ENCODE data around the gene NMRAL1.
A peak's percentile ranks its signal among the peaks of the same experiment; 100 is the strongest.

The NMRAL1 gene

DNA sequence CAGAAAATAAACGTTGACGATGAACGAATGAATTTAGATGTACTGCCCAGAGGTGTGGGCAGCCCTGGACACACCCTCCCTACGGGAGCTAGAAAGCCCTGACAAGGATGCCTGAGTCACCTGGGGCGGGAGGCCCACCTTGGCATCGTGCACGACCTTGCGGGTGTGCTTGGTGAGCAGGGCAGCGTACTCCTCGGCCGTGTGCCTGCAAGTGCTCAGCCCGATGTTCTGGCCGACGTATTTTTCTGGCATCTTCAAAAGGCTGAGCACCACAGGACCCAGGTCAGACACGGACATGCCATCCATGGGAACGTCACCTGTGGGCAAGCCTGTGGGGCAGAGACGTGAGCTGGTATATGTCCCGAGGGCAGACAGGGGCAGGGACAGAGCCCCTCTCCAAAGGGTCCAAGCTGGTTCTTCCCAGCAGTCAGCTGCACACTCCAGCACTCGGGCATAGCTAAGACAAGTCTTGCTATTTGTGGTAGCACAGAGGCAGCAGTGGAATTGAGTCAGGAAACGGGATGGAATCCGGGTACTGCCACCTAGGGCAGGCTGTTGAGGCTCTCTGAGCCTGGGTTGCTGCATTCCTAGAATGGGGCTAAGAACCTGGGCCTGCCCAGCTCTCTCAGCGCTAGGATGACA lies 10.8 kb downstream of the NMRAL1 start:
- no peak for DNase-seq

DNA sequence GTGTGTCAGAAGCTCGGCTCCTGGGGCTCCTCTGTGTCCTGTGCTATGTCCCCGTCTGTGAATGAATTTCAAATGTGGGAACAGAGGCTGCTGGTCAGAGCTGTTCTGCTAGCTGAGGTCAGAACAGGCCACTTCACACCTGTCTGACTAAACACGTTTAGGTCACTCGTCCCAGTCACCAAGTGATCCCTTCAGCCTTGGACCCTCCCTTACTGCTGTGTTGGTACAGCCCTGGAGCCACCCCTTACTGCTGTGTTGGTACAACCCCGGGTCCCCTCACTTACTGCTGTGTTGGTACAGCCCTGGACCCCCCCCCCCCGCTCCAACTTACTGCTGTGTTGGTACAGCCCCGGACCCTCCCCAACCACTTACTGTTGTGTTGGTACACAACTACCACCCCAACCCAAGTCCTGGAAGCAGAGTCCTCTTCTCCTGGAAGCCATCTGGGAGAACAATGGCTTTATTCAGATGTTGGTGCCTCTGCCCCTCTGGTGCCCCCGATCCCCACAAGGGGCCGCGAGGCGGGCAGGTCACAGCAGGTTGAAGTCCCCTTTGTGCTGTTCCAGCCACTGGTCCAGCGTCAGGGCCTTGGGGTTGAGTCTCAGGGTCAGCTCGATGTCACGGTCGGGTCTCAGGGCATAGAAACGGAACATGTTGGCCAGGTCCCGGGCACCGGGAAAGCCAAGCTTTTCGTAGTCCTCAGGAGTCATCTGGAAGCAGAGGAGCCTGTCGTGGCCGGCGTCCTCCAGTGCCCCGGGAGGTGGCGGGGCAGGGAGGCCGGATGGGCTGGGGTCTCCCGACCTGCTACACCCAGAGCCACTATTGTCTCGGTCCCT lies 13.0 kb downstream of the NMRAL1 start:
- DNase-seq: peak; percentile 88

DNA sequence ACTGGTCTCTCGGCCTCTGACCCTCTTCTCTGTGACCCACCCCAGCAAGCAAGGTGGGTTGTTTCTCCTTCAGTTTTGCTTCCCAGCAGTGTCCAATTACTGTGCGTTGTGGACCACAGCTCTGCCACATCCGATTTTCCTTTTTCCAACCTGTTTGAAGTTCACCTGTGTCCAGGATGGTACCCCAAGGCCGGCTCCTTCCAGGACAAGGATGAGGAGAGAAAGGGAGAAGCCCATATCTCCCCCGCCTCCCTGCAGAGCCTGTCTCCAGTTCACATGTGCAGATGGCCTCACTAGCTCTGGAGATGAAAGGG lies 13.5 kb downstream of the NMRAL1 start:
- DNase-seq: no peak

DNA sequence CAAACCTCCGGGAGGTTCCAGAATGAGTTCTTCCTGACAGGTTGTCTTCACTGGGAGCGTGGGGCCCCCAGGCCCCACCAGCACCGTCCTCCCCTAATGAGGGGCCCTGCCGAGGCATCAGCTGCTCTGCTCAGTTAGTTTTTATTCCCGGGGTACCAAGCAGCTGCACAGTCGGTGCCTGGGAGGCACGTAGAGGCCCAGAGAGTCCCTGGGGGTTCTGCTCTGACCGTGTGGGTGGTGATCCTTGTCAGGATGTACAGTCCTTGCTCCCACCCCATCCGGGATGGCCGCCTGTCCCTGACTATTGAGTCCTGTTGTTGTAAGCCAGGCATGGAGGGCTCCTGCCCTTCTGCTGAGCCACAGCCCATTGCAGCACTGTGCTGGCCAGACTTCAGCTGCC lies 18.5 kb downstream of the NMRAL1 start:
- no peak for DNase-seq

DNA sequence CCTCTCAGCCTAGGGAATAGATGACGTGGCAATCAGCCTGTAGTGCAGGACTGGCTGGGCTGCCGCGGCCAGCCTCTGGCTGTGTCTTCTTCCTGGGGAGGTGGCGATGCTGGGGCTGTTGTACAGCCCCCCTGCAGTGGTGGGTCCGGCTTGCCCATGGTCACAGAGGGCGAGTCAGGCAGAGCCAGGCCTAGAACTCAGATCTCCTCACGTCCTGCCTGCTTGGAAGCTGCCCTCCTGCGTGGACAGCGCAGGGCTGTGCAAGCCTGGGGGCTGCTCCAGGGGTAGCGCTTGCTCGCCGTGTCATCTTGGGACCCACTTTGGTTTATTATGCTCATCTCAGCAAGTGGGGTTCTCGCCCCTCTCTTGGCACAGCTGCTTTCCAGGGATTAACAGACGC lies 19.3 kb downstream of the NMRAL1 start:
- DNase-seq: no peak

DNA sequence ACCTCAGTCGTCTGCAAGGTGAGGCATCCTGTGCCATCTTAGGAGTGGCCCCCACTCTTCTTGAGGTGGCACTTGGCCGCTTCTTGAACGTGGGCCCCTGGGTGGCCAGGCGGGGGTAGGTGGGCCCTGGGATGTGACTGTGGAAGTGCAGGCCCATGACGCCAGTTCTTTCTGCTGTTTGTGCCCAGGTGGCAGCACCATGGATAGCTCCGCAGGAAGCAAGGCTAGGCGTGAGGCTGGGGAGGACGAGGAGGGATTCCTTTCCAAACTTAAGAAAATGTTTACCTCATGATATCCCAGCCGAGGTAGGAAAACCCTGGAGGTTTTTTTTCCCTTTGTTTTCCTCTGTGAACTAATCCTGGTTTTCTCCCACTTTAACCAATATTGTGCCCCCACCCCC lies 19.8 kb downstream of the NMRAL1 start:
- DNase-seq: no peak

DNA sequence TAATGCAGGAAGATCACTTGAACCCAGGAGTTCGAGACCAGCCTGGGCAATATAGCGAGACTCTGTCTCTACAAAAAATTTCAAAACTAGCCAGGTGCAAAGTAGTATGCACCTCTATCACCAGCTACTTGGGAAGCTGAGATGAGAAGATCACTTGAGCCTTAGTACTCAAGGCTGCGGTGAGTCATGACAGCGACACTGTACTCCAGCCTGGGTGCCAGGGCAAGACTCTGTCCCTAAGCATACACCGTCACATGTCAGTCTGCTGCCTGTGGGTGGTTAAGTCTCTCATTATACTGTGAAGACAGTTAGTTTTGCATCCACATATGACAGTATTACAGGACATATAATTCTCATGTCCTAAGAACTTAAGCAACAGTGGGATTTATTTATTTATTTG lies 21.8 kb downstream of the NMRAL1 start:
- no peak for DNase-seq

DNA sequence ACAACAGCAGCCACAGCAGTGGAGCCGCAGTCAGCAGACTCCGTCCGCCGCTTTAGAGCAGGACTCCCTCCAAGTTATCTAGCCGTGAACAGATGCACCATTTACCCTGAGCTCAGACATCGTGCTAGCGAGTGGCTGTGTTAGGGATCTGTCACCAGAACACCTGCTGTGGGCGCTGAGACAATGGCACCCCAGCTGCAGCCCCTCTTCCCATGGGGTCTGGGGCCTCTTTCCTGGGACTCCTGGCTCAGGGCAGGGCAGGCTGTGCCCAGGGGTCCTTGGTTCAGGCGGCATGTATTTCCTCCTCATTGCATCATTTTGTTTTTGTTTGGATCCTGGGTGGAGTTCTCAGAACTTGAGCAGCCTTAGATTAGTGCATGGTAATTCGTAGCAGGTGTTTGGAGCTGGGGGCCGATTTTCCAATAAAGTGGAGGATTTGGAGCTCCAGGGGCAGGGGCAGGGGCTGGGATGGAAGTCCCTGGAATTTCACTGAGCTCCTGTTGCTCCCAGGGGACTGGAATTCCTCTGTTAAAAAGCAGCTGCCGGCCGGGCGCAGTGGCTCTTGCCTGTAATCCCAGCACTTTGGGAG lies 23.4 kb downstream of the NMRAL1 start:
- peak; percentile 41 for DNase-seq

DNA sequence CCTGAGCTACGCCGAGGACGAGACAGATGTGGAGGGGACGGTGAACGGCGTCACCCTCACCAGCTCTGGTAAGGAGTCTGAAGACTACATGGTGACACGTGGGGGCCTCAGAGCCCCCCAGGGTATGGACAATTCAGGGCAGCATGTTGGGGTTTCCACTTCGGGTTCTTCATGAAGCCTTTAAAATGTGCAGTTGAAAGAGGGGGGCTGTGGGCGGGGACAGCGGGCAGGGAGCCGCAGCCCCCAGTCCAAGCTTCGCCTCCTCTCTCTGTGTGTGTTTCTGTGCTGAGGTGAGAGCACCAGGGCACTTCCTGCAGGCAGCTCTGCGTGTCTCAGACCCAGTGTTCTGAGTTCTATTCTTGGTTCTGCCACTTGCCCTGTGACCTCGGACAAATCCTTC lies 24.0 kb downstream of the NMRAL1 start:
- DNase-seq: no peak

DNA sequence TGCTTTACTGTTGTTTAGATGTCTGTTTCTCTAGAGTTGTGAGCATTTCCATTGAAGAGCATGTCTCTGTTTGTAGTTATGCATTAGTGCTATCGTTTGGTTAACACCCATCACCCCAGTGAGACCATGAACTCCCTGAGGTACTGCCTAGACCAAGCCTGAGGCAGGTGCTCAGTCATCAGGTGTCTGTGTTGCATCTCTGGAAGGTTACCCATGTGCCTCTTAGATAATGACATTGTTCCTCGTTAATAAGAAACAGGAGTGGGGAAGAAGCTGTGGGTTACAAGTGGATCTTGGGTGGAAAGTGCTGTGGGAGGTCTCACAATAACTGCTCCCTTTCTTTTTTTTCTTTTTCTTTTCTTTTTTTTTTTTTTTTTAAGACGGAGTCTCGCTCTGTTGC lies 30.4 kb downstream of the NMRAL1 start:
- DNase-seq: no peak

DNA sequence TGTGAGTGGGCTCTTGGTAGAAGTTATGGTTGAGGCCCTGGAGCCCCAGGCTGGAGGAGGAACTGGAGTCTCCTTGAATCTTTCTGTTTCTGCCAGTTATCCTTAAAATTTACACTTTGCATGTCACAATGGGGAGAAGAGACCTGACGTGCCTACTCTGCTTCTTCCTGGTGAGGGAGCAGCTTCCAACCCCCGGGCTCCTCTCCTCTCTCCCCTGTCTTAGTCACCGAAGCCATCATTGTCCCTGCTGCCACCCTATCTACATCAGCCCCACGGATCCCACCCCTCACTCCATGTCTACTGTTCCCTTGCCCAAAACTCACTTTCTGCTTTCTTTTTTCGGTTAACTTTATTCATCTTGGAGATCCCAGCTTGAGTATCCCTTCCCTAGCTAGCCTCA lies 31.2 kb downstream of the NMRAL1 start:
- no peak for DNase-seq

DNA sequence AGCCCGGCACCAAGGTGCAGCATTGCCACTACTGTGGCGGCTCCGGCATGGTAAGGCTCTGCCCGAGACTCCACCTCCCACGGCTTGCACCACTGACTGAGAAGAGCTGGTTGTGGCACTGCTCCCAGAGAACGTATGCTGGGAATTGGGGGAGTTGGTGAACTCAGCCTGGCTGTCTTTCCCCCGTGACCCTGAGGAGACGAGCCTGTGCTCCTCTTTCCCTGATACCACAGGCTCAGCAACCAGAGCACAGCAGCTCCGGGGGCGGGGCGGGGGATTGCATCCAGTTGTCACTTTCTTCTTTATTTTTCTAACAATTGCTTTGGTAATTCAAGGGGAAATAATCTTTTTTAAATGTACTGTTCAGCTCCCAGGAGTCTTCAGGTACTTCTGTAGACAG lies 32.1 kb downstream of the NMRAL1 start:
- DNase-seq: no peak

DNA sequence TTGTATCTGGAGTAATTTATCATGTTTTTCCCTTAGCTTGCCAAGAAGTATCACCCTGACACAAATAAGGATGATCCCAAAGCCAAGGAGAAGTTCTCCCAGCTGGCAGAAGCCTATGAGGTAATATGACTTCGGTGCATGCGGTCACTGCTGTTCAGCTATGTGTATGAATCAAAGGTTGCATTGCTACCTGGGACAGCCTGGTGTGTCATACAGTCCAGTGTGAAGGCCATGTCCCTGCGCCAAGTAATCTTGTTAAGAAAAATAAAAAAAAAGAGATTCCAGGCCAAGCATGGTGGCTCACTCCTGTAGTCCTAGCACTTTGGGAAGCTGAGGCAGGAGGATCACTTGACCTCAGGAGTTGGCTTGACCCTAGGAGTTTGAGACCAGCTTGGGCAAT lies 37.1 kb downstream of the NMRAL1 start:
- DNase-seq: no peak

DNA sequence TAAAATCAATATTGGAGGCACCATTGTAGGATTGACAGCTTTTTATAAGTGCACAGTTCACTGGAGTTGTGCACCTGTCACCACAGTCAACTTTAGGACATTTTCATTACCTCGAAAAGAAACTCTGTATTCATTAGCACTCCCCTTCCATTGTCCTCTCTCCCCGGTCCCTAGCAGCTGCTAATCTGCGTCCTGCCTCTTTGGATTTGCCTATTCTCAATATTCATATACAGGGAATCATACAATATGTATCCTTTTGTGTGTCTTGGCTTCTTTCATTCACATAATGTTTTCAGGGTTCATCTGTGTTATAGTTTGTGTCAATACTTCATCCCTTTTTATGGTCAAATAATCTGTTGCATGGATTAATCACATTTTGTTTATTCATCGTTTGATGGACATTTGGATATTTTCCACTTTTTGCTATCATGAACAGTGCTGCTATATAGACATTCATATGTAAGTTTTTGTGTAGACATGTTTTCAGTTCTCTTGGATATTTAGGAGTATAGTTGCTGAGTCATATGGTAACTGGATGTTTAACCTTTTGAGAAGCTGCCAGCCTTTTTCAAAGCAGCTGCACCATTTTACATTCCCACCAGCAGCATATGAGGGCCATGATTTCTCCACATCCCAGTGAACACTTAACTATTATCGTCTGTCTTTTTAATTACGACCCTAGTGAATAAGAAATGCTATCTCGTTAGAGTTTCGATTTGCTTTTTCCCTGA lies 38.9 kb downstream of the NMRAL1 start:
- no peak for DNase-seq

DNA sequence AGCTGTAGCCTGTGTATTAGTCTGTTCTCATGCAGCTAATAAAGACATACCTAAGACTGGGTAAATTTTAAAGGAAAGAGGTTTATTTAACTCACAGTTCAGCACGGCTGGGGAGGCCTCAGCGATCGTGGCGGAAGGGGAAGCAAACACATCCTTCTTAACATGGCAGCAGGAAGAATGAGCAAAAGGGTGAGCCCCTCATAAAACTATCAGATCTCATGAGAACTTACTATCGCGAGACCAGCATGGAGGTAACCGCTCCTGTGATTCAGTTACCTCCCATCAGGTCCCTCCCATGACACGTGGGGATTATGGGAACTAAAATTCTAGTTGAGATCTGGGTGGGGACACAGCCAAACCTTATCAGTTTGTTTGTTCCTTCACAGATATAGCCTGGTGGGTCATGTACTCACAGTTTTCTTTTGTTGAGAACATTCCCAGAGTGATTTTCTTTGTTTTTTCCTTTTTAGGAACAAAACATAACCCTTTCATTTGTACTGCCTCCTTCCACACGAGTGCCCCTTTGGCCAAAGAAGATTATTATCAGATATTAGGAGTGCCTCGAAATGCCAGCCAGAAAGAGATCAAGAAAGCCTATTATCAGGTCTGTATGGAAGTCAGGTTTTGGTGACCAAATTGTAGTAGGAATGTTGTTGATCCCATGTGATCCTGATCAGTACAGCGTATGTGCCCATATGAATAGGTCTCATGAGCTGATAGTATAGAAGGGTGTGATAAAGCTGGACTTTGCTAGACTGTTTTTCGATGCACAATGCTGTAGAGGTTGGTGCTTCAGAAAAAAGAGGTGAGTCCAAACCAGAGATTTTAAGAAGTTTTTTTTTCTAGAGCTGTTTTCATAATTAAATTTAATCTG lies 40.3 kb downstream of the NMRAL1 start:
- no peak for DNase-seq

DNA sequence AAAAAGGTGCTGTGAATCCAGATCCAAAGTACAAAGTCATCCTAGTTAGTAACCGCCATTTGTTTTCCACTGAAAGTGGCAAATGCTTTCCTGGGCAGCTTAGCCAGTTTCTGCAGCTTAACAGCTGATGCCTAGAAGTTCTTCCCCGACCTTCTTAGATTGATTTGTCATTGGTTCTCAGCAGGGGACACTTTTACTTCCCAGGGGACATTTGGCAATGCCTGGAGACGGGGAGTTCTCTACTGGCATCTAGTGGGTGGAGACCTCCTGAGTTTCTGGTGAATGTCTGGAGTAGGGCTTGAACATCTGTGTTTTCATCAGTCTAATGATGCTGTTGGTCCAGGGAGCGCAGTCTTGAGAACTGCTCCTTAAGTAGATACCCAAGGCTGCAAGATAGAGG lies 41.2 kb downstream of the NMRAL1 start:
- no peak for DNase-seq

DNA sequence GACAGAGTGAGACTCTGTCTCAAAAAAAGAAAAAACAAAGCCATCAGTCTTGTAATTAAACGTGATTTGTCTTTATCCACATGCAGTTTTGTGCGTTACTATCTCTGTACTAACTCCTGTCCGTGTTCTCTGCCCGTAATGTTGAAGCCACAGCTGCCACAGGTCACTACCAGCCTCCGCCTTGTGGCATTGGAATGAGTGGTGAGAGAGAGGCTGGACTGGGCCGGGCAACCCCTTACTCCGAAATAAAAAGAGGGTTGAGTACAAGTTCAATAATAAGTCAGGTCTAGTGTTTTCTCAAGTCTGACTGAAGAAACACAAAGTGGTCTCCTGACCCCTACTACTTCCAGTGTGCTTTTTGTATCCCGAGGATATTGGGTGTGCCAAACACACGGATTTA lies 43.4 kb downstream of the NMRAL1 start:
- DNase-seq: no peak

DNA sequence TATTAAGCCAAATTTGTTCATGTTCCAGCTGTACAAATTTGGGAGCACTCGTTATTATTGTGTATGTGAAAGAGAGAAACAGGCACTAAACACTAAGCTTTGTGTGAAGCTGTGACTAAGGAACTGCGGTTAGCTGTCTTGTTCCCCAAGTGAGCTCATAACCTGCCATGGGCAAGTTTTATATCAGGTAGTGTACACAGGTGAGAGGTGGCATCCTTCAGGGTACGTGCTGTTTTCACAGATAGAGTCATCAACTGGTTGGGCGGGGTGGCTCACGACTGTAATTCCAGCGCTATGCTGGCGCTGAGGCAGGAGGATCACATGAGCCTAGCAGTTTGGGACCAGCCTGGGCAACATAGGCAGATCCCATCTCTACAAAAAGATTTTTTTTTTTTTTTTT lies 45.9 kb downstream of the NMRAL1 start:
- DNase-seq: no peak

DNA sequence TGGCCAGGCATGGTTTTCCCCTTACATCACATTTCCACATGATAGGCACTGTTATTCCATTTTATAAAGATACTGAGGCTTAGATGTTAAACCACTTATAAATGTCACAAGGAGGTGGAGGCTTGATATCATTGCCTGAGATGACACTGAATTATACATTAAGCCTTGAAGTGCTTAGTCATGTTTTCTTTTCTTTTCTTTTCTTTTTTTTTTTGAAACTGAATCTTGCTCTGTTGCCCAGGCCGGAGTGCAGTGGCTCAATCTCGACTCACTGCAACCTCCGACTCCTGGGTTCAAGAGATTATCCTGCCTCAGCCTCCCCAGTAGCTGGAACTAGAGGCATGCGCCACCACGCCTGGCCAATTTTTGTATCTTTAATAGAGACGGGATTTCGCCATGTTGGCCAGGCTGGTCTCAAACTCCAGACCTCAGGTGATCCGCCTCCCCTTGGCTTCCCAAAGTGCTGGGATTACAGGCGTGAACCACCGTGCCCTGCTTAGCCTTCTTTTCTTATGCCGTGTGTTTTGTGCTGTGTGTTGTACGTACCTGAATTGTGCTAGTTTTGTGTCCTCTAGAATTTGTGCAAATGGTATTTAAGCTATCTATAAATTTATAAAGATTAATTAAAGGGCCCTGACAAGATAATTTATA lies 47.6 kb downstream of the NMRAL1 start:
- no peak for DNase-seq

DNA sequence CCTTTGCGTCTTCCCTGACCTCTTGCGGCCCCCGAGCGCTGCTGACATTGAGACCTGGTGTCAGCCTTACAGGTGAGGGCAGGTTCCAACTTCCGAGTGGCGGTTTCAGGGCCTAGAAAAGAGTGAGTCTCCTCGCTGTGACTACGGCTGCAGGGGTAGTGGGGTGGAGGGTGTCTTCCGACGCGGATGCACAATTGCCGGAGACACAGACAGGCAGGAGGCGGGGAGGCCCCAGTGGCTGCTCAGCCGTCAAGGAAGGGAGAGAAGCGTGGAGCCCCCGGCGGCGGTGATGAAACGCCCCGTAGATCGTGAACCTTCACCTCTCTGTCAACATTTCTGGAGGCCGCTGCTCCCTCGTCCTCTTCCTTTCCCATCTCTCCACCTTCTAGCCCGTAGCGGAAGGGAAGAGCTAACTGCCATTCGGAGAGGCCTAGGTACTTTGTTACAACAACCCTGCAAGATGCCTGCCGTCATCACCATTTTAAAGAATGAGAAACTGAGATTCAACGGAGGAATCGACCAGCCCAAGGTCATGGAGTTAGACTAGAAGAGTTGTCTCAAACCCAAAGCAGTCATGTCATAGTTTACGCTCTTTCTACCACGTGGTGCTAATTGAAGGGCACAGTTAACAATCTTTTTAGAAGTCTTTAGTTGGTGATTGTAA lies 48.3 kb downstream of the NMRAL1 start:
- no peak for DNase-seq

DNA sequence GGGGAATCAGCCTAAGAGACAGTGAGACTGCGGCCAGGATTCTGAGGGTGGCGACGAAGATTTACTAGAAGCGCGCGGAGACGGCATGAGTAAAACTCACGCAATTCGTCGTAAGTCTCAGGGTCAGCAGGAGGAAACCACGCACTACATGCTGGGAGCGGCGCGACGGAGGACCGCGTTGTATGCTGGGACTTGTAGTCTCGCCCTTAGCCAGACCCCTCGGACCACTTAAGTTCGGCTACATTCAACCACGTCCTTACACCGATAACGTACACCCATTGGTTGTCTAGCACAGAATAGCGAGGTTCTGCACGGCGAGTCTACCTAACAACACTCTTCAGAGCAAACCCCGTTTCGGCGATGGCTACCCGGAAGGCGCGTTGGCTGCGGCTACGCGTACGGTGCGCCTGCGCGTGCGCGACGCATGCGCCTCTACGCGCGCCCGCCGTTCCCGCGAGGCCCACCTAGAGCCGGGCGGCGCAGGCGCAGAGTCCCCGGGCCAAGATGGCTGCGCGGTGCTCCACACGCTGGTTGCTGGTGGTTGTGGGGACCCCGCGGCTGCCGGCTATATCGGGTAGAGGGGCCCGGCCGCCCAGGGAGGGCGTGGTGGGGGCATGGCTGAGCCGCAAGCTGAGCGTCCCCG lies 48.9 kb downstream of the NMRAL1 start, which contains the start of gene DNAJA3:
DNAJA3 (plus strand) TSS at position 491 of the 643 bp plus-strand sequence; CDS start at position 505, 14 bp downstream.
- peak; percentile 98 for DNase-seq
